HepG2 (cell line): ENCODE measurements around the gene RABEP1. TPM values are rescaled to one million over a fixed set of nuclear protein-coding genes. Genes with fewer than 3 reads are reported as not detected.

Experiments used
- ATAD3A ChIP-seq: sonication (generic); formaldehyde crosslinking; IDR thresholded peaks from 2 replicates; pipeline ENCODE4 v1.4.0; 2020; ENCODE audit warnings: missing genetic modification reagents
- CREM ChIP-seq, 2 experiments: sonication (generic) in 1 of 2; formaldehyde crosslinking in 1 of 2; IDR thresholded peaks; 2 replicates each; pipeline versions ENCODE4 v1.4.0 to v1.6.1; 2016 to 2020; ENCODE audit warnings: antibody characterized with exemption in 1 of 2, mild to moderate bottlenecking in 1 of 2, missing genetic modification reagents in 1 of 2
- DR1 ChIP-seq: sonication (generic); formaldehyde crosslinking; IDR thresholded peaks from 2 replicates; pipeline ENCODE4 v1.8.0; 2021; ENCODE audit warnings: mild to moderate bottlenecking, missing genetic modification reagents, inconsistent platforms
- GABPB1 ChIP-seq: IDR thresholded peaks from 2 replicates; pipeline ENCODE4 v1.6.1; 2016; ENCODE audit warnings: mild to moderate bottlenecking, missing genetic modification reagents, moderate library complexity, missing compliant biosample characterization
- LCORL ChIP-seq, 2 experiments: fragments of 450-650 bp in 1 of 2; sonication (generic) in 1 of 2; formaldehyde crosslinking in 1 of 2; IDR thresholded peaks; 2 replicates each; pipeline versions ENCODE4 v1.5.0 to v1.6.1; 2017 to 2020; ENCODE audit warnings: antibody characterized with exemption in 1 of 2, missing genetic modification reagents in 1 of 2
- TAF1 ChIP-seq: sonication (generic); formaldehyde crosslinking; IDR thresholded peaks from 2 replicates; pipeline ENCODE4 v1.4.0; 2020; ENCODE audit warnings: missing genetic modification reagents
- TCF12 ChIP-seq, 2 experiments: fragments of 450-650 bp in 1 of 2; sonication (generic) in 1 of 2; formaldehyde crosslinking in 1 of 2; IDR thresholded peaks; 2 replicates each; pipeline versions ENCODE4 v1.6.1 to v1.8.0; 2017 to 2022; ENCODE audit warnings: antibody characterized with exemption in 1 of 2, mild to moderate bottlenecking in 1 of 2, missing genetic modification reagents in 1 of 2, moderate library complexity in 1 of 2
- ZNF18 ChIP-seq: sonication (generic); formaldehyde crosslinking; IDR thresholded peaks from 2 replicates; pipeline ENCODE4 v1.8.0; 2022; ENCODE audit warnings: mild to moderate bottlenecking, missing genetic modification reagents; ENCODE audit not compliant: insufficient replicate concordance
- ZNF441 ChIP-seq: sonication (generic); formaldehyde crosslinking; IDR thresholded peaks from 2 replicates; pipeline ENCODE4 v1.7.0; 2021; ENCODE audit warnings: missing genetic modification reagents, borderline replicate concordance
- ZNF451 ChIP-seq: sonication (generic); formaldehyde crosslinking; IDR thresholded peaks from 2 replicates; pipeline ENCODE4 v1.5.0; 2020; ENCODE audit warnings: mild to moderate bottlenecking, missing genetic modification reagents
- ZNF615 ChIP-seq: sonication (generic); formaldehyde crosslinking; IDR thresholded peaks from 2 replicates; pipeline ENCODE4 v1.5.0; 2020; ENCODE audit warnings: mild to moderate bottlenecking, missing genetic modification reagents, borderline replicate concordance
- ZNF776 ChIP-seq: sonication (generic); formaldehyde crosslinking; IDR thresholded peaks from 2 replicates; pipeline ENCODE4 v1.4.0; 2020; ENCODE audit warnings: mild to moderate bottlenecking, missing genetic modification reagents
- ZNF782 ChIP-seq: sonication (generic); formaldehyde crosslinking; IDR thresholded peaks from 2 replicates; pipeline ENCODE4 v1.4.0; 2020; ENCODE audit warnings: missing genetic modification reagents, mild to moderate bottlenecking, borderline replicate concordance
- polyA plus RNA-seq, 8 experiments: library from polyadenylated mRNA; depleted of rRNA in 3 of 8; stranded (reverse) in 7 of 8; unstranded in 1 of 8; fragments of >200 nt; fragmentation: Illumina TruSeq in 4 of 8; extraction: Trizol in 4 of 8; gene quantifications; 2 replicates each; pipeline versions ENCODE4 v1.2.1 to v1.2.3, GENCODE V29; 2011 to 2016; ENCODE audit warnings: low read depth in 4 of 8, missing spikeins in 1 of 8, mixed read lengths in 1 of 8; ENCODE audit not compliant: insufficient read depth in 1 of 8
- total RNA-seq, 5 experiments: library from RNA; depleted of rRNA; stranded (reverse); fragments of >200 nt; fragmentation: Illumina TruSeq; extraction: Trizol; gene quantifications; 2 replicates each; pipeline ENCODE4 v1.2.3, GENCODE V29; 2016; ENCODE audit warnings: low read depth in 1 of 5
- TF ChIP-seq, protein P1 (sequence below): IDR thresholded peaks from 2 replicates; pipeline ENCODE4 v1.4.0; 2020; ENCODE audit warnings: mild to moderate bottlenecking, missing genetic modification reagents
- TF ChIP-seq, protein P2 (sequence below): sonication (generic); formaldehyde crosslinking; IDR thresholded peaks from 2 replicates; pipeline ENCODE4 v1.4.0; 2020; ENCODE audit warnings: missing genetic modification reagents

Gene RABEP1
- total and polyA plus RNA-seq, 2 of the 13 experiments (the other 11 are each of a cell fraction or from before 2014, with no cell fraction given), result 13.7 to 41.5 TPM

- peak; percentile 19; the same call in 1 of the 2 replicates for TF ChIP-seq ZNF782
- peak; percentile 59; the same call in 1 of the 2 replicates for TF ChIP-seq ZNF441
- TF ChIP-seq TAF1, result peak; percentile 72
- TF ChIP-seq DR1 (CRISPR knock-in tag), result peak; percentile 44; the same call in 1 of the 2 replicates
- TF ChIP-seq, protein P1, sequence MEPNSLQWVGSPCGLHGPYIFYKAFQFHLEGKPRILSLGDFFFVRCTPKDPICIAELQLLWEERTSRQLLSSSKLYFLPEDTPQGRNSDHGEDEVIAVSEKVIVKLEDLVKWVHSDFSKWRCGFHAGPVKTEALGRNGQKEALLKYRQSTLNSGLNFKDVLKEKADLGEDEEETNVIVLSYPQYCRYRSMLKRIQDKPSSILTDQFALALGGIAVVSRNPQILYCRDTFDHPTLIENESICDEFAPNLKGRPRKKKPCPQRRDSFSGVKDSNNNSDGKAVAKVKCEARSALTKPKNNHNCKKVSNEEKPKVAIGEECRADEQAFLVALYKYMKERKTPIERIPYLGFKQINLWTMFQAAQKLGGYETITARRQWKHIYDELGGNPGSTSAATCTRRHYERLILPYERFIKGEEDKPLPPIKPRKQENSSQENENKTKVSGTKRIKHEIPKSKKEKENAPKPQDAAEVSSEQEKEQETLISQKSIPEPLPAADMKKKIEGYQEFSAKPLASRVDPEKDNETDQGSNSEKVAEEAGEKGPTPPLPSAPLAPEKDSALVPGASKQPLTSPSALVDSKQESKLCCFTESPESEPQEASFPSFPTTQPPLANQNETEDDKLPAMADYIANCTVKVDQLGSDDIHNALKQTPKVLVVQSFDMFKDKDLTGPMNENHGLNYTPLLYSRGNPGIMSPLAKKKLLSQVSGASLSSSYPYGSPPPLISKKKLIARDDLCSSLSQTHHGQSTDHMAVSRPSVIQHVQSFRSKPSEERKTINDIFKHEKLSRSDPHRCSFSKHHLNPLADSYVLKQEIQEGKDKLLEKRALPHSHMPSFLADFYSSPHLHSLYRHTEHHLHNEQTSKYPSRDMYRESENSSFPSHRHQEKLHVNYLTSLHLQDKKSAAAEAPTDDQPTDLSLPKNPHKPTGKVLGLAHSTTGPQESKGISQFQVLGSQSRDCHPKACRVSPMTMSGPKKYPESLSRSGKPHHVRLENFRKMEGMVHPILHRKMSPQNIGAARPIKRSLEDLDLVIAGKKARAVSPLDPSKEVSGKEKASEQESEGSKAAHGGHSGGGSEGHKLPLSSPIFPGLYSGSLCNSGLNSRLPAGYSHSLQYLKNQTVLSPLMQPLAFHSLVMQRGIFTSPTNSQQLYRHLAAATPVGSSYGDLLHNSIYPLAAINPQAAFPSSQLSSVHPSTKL (CRISPR knock-in tag), result 0 out of 2 replicates have a peak, but pooled peaks have one; percentile 22
- TF ChIP-seq ATAD3A, result no peak
- peak; percentile 22; the same call in 1 of the 2 replicates for TF ChIP-seq ZNF451 (CRISPR knock-in tag)
- TF ChIP-seq ZNF615 (CRISPR knock-in tag), result 0 out of 2 replicates have a peak, but pooled peaks have one; percentile 44
- TF ChIP-seq, protein P2, sequence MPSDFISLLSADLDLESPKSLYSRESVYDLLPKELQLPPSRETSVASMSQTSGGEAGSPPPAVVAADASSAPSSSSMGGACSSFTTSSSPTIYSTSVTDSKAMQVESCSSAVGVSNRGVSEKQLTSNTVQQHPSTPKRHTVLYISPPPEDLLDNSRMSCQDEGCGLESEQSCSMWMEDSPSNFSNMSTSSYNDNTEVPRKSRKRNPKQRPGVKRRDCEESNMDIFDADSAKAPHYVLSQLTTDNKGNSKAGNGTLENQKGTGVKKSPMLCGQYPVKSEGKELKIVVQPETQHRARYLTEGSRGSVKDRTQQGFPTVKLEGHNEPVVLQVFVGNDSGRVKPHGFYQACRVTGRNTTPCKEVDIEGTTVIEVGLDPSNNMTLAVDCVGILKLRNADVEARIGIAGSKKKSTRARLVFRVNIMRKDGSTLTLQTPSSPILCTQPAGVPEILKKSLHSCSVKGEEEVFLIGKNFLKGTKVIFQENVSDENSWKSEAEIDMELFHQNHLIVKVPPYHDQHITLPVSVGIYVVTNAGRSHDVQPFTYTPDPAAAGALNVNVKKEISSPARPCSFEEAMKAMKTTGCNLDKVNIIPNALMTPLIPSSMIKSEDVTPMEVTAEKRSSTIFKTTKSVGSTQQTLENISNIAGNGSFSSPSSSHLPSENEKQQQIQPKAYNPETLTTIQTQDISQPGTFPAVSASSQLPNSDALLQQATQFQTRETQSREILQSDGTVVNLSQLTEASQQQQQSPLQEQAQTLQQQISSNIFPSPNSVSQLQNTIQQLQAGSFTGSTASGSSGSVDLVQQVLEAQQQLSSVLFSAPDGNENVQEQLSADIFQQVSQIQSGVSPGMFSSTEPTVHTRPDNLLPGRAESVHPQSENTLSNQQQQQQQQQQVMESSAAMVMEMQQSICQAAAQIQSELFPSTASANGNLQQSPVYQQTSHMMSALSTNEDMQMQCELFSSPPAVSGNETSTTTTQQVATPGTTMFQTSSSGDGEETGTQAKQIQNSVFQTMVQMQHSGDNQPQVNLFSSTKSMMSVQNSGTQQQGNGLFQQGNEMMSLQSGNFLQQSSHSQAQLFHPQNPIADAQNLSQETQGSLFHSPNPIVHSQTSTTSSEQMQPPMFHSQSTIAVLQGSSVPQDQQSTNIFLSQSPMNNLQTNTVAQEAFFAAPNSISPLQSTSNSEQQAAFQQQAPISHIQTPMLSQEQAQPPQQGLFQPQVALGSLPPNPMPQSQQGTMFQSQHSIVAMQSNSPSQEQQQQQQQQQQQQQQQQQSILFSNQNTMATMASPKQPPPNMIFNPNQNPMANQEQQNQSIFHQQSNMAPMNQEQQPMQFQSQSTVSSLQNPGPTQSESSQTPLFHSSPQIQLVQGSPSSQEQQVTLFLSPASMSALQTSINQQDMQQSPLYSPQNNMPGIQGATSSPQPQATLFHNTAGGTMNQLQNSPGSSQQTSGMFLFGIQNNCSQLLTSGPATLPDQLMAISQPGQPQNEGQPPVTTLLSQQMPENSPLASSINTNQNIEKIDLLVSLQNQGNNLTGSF (CRISPR knock-in tag), result 0 out of 2 replicates have a peak, but pooled peaks have one; percentile 59
- no peak for TF ChIP-seq LCORL (IDR thresholded peaks at IDR 0.05)
- TF ChIP-seq LCORL (CRISPR knock-in tag; IDR thresholded peaks at IDR 0.05), result peak; percentile 9; the same call in 1 of the 2 replicates
- peak; percentile 74; the same call in 1 of the 2 replicates for TF ChIP-seq ZNF776 (CRISPR knock-in tag)
- TF ChIP-seq GABPB1 (CRISPR knock-in tag), result peak; percentile 45
- peak; percentile 64 for TF ChIP-seq CREM (IDR thresholded peaks at IDR 0.05)
- TF ChIP-seq CREM (CRISPR knock-in tag; IDR thresholded peaks at IDR 0.05), result no peak
- no peak for TF ChIP-seq TCF12 (IDR thresholded peaks at IDR 0.05)
- TF ChIP-seq TCF12 (CRISPR knock-in tag; IDR thresholded peaks at IDR 0.05), result peak; percentile 92; the same call in 1 of the 2 replicates
- TF ChIP-seq ZNF18 (CRISPR knock-in tag), result peak; percentile 70
Observed at GRCh38 chr17:5419959-5420653, 138.0 kb downstream of the RABEP1 start, which contains the start of gene RPAIN (continued).
